Measurements from ENCODE around the gene RBM6. TPM values are rescaled to one million over a fixed set of nuclear protein-coding genes. Genes with fewer than 3 reads are reported as not detected.

The RBM6 gene
- total and polyA plus RNA-seq, 9 of the 15 experiments (the other 6 are each of a cell fraction or from before 2014, with no cell fraction given) = 19.9 to 82.2 (median 57.8) TPM

DNA sequence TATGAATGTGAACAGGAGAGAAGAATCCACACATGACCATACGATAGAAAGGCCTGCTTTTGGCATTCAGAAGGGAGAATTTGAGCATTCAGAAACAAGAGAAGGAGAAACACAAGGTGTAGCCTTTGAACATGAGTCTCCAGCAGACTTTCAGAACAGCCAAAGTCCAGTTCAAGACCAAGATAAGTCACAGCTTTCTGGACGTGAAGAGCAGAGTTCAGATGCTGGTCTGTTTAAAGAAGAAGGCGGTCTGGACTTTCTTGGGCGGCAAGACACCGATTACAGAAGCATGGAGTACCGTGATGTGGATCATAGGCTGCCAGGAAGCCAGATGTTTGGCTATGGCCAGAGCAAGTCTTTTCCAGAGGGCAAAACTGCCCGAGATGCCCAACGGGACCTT is 28.4 kb downstream of the RBM6 start (continued):
- TF ChIP-seq, protein P1, sequence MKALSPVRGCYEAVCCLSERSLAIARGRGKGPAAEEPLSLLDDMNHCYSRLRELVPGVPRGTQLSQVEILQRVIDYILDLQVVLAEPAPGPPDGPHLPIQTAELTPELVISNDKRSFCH (CRISPR knock-in tag; IDR thresholded peaks at IDR 0.05) = no peak
- TF ChIP-seq, protein P1 (tag; IDR thresholded peaks at IDR 0.05) = no peak
- TF ChIP-seq ZNF197 (CRISPR knock-in tag; IDR thresholded peaks at IDR 0.05; ENCODE audit: low read depth) = no peak
- TF ChIP-seq FOXA3 (CRISPR knock-in tag; conservative IDR thresholded peaks at IDR 0.05 in 1 of 2, IDR thresholded peaks at IDR 0.05 in 1 of 2) = no peak

DNA sequence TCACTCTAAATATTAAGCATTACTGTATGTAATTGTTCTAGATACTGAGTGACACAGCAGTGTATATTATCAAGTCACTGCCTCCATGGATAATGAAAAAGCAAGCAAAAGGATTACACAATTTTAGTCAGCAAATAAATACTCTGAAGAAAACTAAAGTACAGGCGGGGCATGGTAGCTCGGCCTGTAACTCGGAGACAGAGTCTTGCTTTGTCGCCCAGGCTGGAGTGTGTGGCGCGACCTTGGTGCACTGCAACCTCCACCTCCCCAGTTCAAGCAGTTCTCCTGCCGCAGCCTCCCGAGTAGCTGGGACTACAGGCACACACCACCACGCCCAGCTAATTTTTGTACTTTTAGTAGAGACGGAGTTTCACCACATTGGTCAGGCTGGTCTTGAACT is 32.7 kb downstream of the RBM6 start:
- Histone ChIP-seq H3K27me3 (ENCODE audit: control insufficient read depth in 2 of 2, insufficient read depth in 2 of 2, low read length in 2 of 2) (no peaks in the 10 kb centered on the region), H3K4me3 (no peak overlapping the region), H2AFZ (ENCODE audit: low read depth, low read length) (no peak overlapping the region), H3K9me3 (replicated peaks; ENCODE audit: control insufficient read depth, insufficient read depth, low read depth, low read length) (no peaks in the 10 kb centered on the region), H3K36me3 (ENCODE audit: control insufficient read depth, insufficient read depth, low read length) (peaks cover 51% of the 10 kb centered on the region), H4K20me1 (replicated peaks; ENCODE audit: control insufficient read depth, insufficient read depth, low read length) (no peaks in the 10 kb centered on the region), H3K27ac (ENCODE audit: extremely low read depth, low read depth, low read length) (no peak overlapping the region), H3K79me2 (ENCODE audit: control insufficient read depth, insufficient read depth, low read length) (peaks cover 4% of the 10 kb centered on the region; the same call in 1 of the 3 replicates), H3K9me1 (ENCODE audit: control insufficient read depth, insufficient read depth, low read length) (no peaks in the 10 kb centered on the region), H3K4me1 (replicated peaks in 1 of 2; ENCODE audit: control insufficient read depth in 2 of 2, insufficient read depth in 2 of 2, low read length in 2 of 2) (no peaks in the 10 kb centered on the region), H3K4me2 (ENCODE audit: insufficient read depth, low read length) (no peak overlapping the region), H3K9ac (ENCODE audit: insufficient read depth in 1 of 2, low read depth in 2 of 2, low read length in 2 of 2) (no peak overlapping the region)
- WGBS (ENCODE audit: insufficient coverage, low coverage, missing lambda C conversion rate) = 95% methylated on average over 8 of the region's 10 CpGs
- in situ Hi-C loops (cut with MboI) (no loop called here), intact Hi-C loops (cut with micrococcal nuclease) (no loop called here)
- CTCF ChIA-PET (ENCODE audit: low intra/inter-chr PET ratio) = no interaction called here
- DNase-seq (ENCODE audit: extremely low read depth in 1 of 4, low spot score in 3 of 4) (no peak), FAIRE-seq (no peak), ATAC-seq (no peak)
- TF ChIP-seq ZKSCAN1 (IDR thresholded peaks at IDR 0.05; ENCODE audit: low read depth, low read length) (no peak), ATF6 (CRISPR knock-in tag; IDR thresholded peaks at IDR 0.05) (no peak), ZNF41 (CRISPR knock-in tag; conservative IDR thresholded peaks at IDR 0.05) (no peak), SUPT5H (IDR thresholded peaks at IDR 0.05) (no peak), NFXL1 (CRISPR knock-in tag; IDR thresholded peaks at IDR 0.05) (no peak), ZNF507 (tag; conservative IDR thresholded peaks at IDR 0.05) (no peak), KAT8 (IDR thresholded peaks at IDR 0.05; ENCODE audit: low read depth) (no peak), PCBP2 (IDR thresholded peaks at IDR 0.05; ENCODE audit: low read depth, low read length, poor library complexity, severe bottlenecking) (no peak), ZNF584 (CRISPR knock-in tag; IDR thresholded peaks at IDR 0.05; ENCODE audit: low read depth) (no peak), TCF7L2 (IDR thresholded peaks at IDR 0.05; ENCODE audit: low read depth, low read length) (no peak)
- TF ChIP-seq, protein P2, sequence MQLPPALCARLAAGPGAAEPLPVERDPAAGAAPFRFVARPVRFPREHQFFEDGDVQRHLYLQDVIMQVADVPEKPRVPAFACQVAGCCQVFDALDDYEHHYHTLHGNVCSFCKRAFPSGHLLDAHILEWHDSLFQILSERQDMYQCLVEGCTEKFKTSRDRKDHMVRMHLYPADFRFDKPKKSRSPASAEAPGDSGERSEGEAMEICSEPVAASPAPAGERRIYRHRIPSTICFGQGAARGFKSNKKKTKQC (CRISPR knock-in tag; IDR thresholded peaks at IDR 0.05) = no peak
- TF ChIP-seq, protein P3, sequence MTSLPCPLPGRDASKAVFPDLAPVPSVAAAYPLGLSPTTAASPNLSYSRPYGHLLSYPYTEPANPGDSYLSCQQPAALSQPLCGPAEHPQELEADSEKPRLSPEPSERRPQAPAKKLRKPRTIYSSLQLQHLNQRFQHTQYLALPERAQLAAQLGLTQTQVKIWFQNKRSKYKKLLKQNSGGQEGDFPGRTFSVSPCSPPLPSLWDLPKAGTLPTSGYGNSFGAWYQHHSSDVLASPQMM (CRISPR knock-in tag; IDR thresholded peaks at IDR 0.05) = no peak
- TF ChIP-seq, protein P4, sequence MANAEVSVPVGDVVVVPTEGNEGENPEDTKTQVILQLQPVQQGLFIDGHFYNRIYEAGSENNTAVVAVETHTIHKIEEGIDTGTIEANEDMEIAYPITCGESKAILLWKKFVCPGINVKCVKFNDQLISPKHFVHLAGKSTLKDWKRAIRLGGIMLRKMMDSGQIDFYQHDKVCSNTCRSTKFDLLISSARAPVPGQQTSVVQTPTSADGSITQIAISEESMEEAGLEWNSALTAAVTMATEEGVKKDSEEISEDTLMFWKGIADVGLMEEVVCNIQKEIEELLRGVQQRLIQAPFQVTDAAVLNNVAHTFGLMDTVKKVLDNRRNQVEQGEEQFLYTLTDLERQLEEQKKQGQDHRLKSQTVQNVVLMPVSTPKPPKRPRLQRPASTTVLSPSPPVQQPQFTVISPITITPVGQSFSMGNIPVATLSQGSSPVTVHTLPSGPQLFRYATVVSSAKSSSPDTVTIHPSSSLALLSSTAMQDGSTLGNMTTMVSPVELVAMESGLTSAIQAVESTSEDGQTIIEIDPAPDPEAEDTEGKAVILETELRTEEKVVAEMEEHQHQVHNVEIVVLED (CRISPR knock-in tag; IDR thresholded peaks at IDR 0.05) = no peak
- POLR2A ChIA-PET = no interaction called here
- BruUV-seq (replicated peaks) = no TSS peak
